BE2C (cell line): ENCODE results near the gene HS2ST1.

Experiments
- DNase-seq: peaks from one replicate; pipeline ENCODE4 v3.0.0-alpha.2; 2020
- H3K27me3 ChIP-seq: fragments of 250-450 bp; sonication (Bioruptor Pico); 2 replicates; pipeline ENCODE4 v1.5.1; 2020; ENCODE audit warnings: mild to moderate bottlenecking
- H3K36me3 ChIP-seq: fragments of 250-450 bp; sonication (Bioruptor Pico); 2 replicates; pipeline ENCODE4 v1.5.1; 2020; ENCODE audit warnings: mild to moderate bottlenecking
- H3K4me1 ChIP-seq: fragments of 250-450 bp; sonication (Bioruptor Pico); 2 replicates; pipeline ENCODE4 v1.5.1; 2020
- H3K4me3 ChIP-seq: 2 replicates; pipeline ENCODE4 v1.5.1; 2011; ENCODE audit warnings: low read depth, low read length
- H3K9me3 ChIP-seq: fragments of 250-450 bp; sonication (Bioruptor Pico); 2 replicates; pipeline ENCODE4 v1.5.1; 2020
- CTCF ChIP-seq: IDR thresholded peaks from 2 replicates; pipeline ENCODE4 v1.5.1; 2012; ENCODE audit warnings: mild to moderate bottlenecking, low read depth, low read length

The HS2ST1 gene

GRCh38 chr1:87137342-87137739, 222.9 kb downstream of the HS2ST1 start:
- Histone ChIP-seq H3K9me3 (no peaks in the 10 kb centered on the region), H3K4me1 (no peaks in the 10 kb centered on the region), H3K36me3 (no peaks in the 10 kb centered on the region), H3K4me3 (no peak overlapping the region), H3K27me3 (no peaks in the 10 kb centered on the region; the same call in 1 of the 2 replicates)
- no peak for TF ChIP-seq CTCF
- DNase-seq, result no peak

- TF ChIP-seq CTCF, result no peak
- Histone ChIP-seq H3K4me1 (no peaks in the 10 kb centered on the region), H3K9me3 (no peaks in the 10 kb centered on the region), H3K27me3 (no peaks in the 10 kb centered on the region; the same call in 1 of the 2 replicates), H3K36me3 (no peaks in the 10 kb centered on the region), H3K4me3 (no peak overlapping the region)
- DNase-seq, result no peak
Measured at GRCh38 chr1:87140831-87141540, 226.6 kb downstream of the HS2ST1 start.

GRCh38 chr1:87141556-87141955, 227.1 kb downstream of the HS2ST1 start:
- Histone ChIP-seq H3K27me3 (no peaks in the 10 kb centered on the region; the same call in 1 of the 2 replicates), H3K4me3 (no peak overlapping the region), H3K4me1 (no peaks in the 10 kb centered on the region), H3K9me3 (no peaks in the 10 kb centered on the region), H3K36me3 (no peaks in the 10 kb centered on the region)
- TF ChIP-seq CTCF, result no peak
- DNase-seq, result no peak

- no peak for TF ChIP-seq CTCF
- H3K4me1 ChIP-seq, result no peaks in the 10 kb centered on the region
- H3K36me3 ChIP-seq, result no peaks in the 10 kb centered on the region
- no peaks in the 10 kb centered on the region for H3K27me3 ChIP-seq
- DNase-seq, result no peak
- no peaks in the 10 kb centered on the region for H3K9me3 ChIP-seq
- H3K4me3 ChIP-seq, result no peak overlapping the region
Measured at GRCh38 chr1:87143413-87144135, 229.1 kb downstream of the HS2ST1 start.

GRCh38 chr1:87144316-87144895, 230.0 kb downstream of the HS2ST1 start:
- Histone ChIP-seq H3K4me3 (no peak overlapping the region), H3K4me1 (peaks cover 3% of the 10 kb centered on the region), H3K9me3 (no peaks in the 10 kb centered on the region), H3K36me3 (no peaks in the 10 kb centered on the region), H3K27me3 (no peaks in the 10 kb centered on the region)
- no peak for TF ChIP-seq CTCF
- no peak for DNase-seq

GRCh38 chr1:87144981-87145380, 230.5 kb downstream of the HS2ST1 start:
- Histone ChIP-seq H3K4me1 (peaks cover 5% of the 10 kb centered on the region), H3K36me3 (no peaks in the 10 kb centered on the region), H3K27me3 (no peaks in the 10 kb centered on the region), H3K4me3 (no peak overlapping the region), H3K9me3 (no peaks in the 10 kb centered on the region)
- TF ChIP-seq CTCF, result no peak
- no peak for DNase-seq
